Measurements from ENCODE around the gene FAM118B.

DNA sequence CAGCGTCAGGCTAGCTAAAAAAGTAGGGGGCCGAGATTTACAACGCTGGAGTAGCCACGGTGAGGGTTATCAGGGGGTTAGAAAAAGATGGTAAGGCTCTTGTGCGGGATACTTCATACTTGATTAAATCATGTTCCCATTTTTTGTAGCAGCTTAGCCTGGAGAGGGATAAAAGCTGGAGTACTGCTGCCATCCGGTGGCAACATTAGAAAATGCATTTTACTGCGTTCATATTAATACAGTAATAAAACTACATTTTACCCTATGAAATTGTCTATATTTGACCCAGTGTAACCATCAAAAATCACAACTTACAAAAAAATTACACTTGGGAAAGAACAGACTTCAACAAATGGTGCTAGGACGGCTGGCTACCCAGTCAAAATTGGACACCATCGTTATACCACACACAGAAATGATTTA lies 17.4 kb upstream of the FAM118B start:
- TF ChIP-seq SIN3A (IDR thresholded peaks at IDR 0.05; ENCODE audit: borderline replicate concordance, low read depth, low read length) (no peak), EP300 (IDR thresholded peaks at IDR 0.05; ENCODE audit: borderline replicate concordance in 1 of 2, low read depth in 1 of 2, low read length in 1 of 2) (no peak), POLR2AphosphoS5 (IDR thresholded peaks at IDR 0.05; ENCODE audit: low read depth, low read length) (no peak), MXI1 (IDR thresholded peaks at IDR 0.05; ENCODE audit: low read depth, low read length) (no peak), ELF1 (IDR thresholded peaks at IDR 0.05) (no peak), YY1 (IDR thresholded peaks at IDR 0.05; ENCODE audit: low read depth) (no peak), TAF1 (IDR thresholded peaks at IDR 0.05; ENCODE audit: borderline replicate concordance, low read depth, low read length) (no peak)
- TF ChIP-seq, protein P1, sequence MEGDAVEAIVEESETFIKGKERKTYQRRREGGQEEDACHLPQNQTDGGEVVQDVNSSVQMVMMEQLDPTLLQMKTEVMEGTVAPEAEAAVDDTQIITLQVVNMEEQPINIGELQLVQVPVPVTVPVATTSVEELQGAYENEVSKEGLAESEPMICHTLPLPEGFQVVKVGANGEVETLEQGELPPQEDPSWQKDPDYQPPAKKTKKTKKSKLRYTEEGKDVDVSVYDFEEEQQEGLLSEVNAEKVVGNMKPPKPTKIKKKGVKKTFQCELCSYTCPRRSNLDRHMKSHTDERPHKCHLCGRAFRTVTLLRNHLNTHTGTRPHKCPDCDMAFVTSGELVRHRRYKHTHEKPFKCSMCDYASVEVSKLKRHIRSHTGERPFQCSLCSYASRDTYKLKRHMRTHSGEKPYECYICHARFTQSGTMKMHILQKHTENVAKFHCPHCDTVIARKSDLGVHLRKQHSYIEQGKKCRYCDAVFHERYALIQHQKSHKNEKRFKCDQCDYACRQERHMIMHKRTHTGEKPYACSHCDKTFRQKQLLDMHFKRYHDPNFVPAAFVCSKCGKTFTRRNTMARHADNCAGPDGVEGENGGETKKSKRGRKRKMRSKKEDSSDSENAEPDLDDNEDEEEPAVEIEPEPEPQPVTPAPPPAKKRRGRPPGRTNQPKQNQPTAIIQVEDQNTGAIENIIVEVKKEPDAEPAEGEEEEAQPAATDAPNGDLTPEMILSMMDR (IDR thresholded peaks at IDR 0.05) = peak; percentile 85
- TF ChIP-seq, protein P2, sequence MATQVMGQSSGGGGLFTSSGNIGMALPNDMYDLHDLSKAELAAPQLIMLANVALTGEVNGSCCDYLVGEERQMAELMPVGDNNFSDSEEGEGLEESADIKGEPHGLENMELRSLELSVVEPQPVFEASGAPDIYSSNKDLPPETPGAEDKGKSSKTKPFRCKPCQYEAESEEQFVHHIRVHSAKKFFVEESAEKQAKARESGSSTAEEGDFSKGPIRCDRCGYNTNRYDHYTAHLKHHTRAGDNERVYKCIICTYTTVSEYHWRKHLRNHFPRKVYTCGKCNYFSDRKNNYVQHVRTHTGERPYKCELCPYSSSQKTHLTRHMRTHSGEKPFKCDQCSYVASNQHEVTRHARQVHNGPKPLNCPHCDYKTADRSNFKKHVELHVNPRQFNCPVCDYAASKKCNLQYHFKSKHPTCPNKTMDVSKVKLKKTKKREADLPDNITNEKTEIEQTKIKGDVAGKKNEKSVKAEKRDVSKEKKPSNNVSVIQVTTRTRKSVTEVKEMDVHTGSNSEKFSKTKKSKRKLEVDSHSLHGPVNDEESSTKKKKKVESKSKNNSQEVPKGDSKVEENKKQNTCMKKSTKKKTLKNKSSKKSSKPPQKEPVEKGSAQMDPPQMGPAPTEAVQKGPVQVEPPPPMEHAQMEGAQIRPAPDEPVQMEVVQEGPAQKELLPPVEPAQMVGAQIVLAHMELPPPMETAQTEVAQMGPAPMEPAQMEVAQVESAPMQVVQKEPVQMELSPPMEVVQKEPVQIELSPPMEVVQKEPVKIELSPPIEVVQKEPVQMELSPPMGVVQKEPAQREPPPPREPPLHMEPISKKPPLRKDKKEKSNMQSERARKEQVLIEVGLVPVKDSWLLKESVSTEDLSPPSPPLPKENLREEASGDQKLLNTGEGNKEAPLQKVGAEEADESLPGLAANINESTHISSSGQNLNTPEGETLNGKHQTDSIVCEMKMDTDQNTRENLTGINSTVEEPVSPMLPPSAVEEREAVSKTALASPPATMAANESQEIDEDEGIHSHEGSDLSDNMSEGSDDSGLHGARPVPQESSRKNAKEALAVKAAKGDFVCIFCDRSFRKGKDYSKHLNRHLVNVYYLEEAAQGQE (IDR thresholded peaks at IDR 0.05; ENCODE audit: low read depth, low read length) = no peak
- TF ChIP-seq, protein P3, sequence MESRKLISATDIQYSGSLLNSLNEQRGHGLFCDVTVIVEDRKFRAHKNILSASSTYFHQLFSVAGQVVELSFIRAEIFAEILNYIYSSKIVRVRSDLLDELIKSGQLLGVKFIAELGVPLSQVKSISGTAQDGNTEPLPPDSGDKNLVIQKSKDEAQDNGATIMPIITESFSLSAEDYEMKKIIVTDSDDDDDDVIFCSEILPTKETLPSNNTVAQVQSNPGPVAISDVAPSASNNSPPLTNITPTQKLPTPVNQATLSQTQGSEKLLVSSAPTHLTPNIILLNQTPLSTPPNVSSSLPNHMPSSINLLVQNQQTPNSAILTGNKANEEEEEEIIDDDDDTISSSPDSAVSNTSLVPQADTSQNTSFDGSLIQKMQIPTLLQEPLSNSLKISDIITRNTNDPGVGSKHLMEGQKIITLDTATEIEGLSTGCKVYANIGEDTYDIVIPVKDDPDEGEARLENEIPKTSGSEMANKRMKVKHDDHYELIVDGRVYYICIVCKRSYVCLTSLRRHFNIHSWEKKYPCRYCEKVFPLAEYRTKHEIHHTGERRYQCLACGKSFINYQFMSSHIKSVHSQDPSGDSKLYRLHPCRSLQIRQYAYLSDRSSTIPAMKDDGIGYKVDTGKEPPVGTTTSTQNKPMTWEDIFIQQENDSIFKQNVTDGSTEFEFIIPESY (IDR thresholded peaks at IDR 0.05; ENCODE audit: borderline replicate concordance, low read depth) = no peak
